KMS-11 (cell line): ENCODE results near the gene CHCHD6.

ENCODE experiments used
- H2AFZ ChIP-seq: fragments of 200-600 bp; sonication (generic); 2 replicates; pipeline ENCODE4 v1.6.1; 2016; ENCODE audit warnings: antibody characterized with exemption, mixed run types, low read depth
- H3K27ac ChIP-seq: fragments of 200-600 bp; sonication (generic); 2 replicates; pipeline ENCODE4 v1.6.1; 2016; ENCODE audit warnings: mild to moderate bottlenecking, mixed run types
- H3K27me3 ChIP-seq: fragments of 200-600 bp; sonication (generic); 2 replicates; pipeline ENCODE4 v1.6.1; 2017; ENCODE audit warnings: mild to moderate bottlenecking, low read depth, mixed run types, moderate library complexity; ENCODE audit not compliant: insufficient read depth
- H3K36me3 ChIP-seq: fragments of 200-600 bp; sonication (generic); 2 replicates; pipeline ENCODE4 v1.6.1; 2017; ENCODE audit warnings: mild to moderate bottlenecking, mixed run types; ENCODE audit not compliant: insufficient read depth
- H3K4me1 ChIP-seq: fragments of 200-600 bp; sonication (generic); 2 replicates; pipeline ENCODE4 v1.6.1; 2016; ENCODE audit warnings: mild to moderate bottlenecking, low read depth, mixed run types; ENCODE audit not compliant: poor library complexity, severe bottlenecking
- H3K4me2 ChIP-seq: fragments of 200-600 bp; sonication (generic); 2 replicates; pipeline ENCODE4 v1.7.0; 2016; ENCODE audit warnings: mild to moderate bottlenecking, mixed run types
- H3K4me3 ChIP-seq: fragments of 200-600 bp; sonication (generic); IDR thresholded peaks from 2 replicates; pipeline ENCODE4 v1.6.1; 2017; ENCODE audit warnings: low read depth, low read length, mixed read lengths; ENCODE audit not compliant: insufficient read depth
- H3K79me2 ChIP-seq: fragments of 200-600 bp; sonication (generic); 2 replicates; pipeline ENCODE4 v1.6.1; 2016; ENCODE audit warnings: low read depth, mixed run types; ENCODE audit not compliant: insufficient read depth
- H3K9ac ChIP-seq: fragments of 200-600 bp; sonication (generic); 2 replicates; pipeline ENCODE4 v1.6.1; 2016; ENCODE audit warnings: mild to moderate bottlenecking, mixed run types
- H4K20me1 ChIP-seq: fragments of 200-600 bp; sonication (generic); 2 replicates; pipeline ENCODE4 v1.6.1; 2016; ENCODE audit warnings: mild to moderate bottlenecking, mixed run types; ENCODE audit not compliant: insufficient read depth
- CTCF ChIP-seq: fragments of 200-600 bp; sonication (generic); conservative IDR thresholded peaks from 2 replicates; pipeline ENCODE4 v1.6.1; 2017; ENCODE audit warnings: low read depth, mild to moderate bottlenecking, antibody characterized with exemption, low read length, moderate library complexity, mixed read lengths

The CHCHD6 gene

GRCh38 chr3:127009531-127009930, 305.5 kb downstream of the CHCHD6 start:
- peaks cover 12% of the 10 kb centered on the region for H3K4me1 ChIP-seq
- no peak overlapping the region for H3K27ac ChIP-seq
- H3K4me2 ChIP-seq = no peak overlapping the region
- no peak overlapping the region for H3K9ac ChIP-seq
- no peaks in the 10 kb centered on the region for H4K20me1 ChIP-seq
- no peaks in the 10 kb centered on the region for H3K27me3 ChIP-seq
- no peak overlapping the region for H3K4me3 ChIP-seq
- H3K36me3 ChIP-seq = no peaks in the 10 kb centered on the region
- no peak overlapping the region for H2AFZ ChIP-seq
- TF ChIP-seq CTCF = no peak
- H3K79me2 ChIP-seq = no peaks in the 10 kb centered on the region
